Measurements from ENCODE around the gene INS. TPM values are rescaled to one million over a fixed set of nuclear protein-coding genes. Genes with fewer than 3 reads are reported as not detected.

INS gene
- total and polyA plus RNA-seq, 2 of the 13 experiments (the other 11 are each of a cell fraction or from before 2014, with no cell fraction given) = not detected

DNA sequence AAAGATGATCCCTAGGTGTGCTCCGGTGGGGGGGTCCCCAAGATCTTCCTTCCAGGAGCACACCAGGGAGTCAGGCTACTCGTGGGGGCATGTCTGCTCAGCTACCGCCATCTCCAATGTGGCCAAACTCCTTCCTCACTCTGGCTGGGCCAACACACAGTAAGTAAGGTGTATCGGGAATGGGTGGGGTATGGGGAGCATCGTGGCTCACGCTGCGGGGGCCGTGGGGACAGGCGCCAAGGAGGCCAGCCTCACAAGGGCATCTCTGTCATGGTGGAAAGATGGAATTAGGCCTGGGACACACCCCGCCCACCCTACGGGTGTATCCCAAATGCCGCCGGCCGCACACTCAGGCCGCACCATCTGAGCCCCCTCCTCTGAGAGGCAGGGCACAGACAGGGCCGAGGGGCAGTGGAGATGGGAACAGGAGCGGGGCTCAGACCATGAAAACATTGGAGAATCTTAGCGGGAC lies 30.1 kb downstream of the INS start (continued):
- TF ChIP-seq, protein P1, sequence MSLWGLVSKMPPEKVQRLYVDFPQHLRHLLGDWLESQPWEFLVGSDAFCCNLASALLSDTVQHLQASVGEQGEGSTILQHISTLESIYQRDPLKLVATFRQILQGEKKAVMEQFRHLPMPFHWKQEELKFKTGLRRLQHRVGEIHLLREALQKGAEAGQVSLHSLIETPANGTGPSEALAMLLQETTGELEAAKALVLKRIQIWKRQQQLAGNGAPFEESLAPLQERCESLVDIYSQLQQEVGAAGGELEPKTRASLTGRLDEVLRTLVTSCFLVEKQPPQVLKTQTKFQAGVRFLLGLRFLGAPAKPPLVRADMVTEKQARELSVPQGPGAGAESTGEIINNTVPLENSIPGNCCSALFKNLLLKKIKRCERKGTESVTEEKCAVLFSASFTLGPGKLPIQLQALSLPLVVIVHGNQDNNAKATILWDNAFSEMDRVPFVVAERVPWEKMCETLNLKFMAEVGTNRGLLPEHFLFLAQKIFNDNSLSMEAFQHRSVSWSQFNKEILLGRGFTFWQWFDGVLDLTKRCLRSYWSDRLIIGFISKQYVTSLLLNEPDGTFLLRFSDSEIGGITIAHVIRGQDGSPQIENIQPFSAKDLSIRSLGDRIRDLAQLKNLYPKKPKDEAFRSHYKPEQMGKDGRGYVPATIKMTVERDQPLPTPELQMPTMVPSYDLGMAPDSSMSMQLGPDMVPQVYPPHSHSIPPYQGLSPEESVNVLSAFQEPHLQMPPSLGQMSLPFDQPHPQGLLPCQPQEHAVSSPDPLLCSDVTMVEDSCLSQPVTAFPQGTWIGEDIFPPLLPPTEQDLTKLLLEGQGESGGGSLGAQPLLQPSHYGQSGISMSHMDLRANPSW (CRISPR knock-in tag; IDR thresholded peaks at IDR 0.05; ENCODE audit: borderline replicate concordance) = no peak
- TF ChIP-seq HOXA3 (CRISPR knock-in tag; IDR thresholded peaks at IDR 0.05) (peak; percentile 64; the same call in 1 of the 2 replicates), NAIF1 (CRISPR knock-in tag; IDR thresholded peaks at IDR 0.05; ENCODE audit: borderline replicate concordance) (no peak), TBP (CRISPR knock-in tag; IDR thresholded peaks at IDR 0.05) (peak; percentile 81; the same call in 1 of the 2 replicates), EED (CRISPR knock-in tag; IDR thresholded peaks at IDR 0.05) (0 out of 2 replicates have a peak, but pooled peaks have one; percentile 56), YEATS4 (CRISPR knock-in tag; IDR thresholded peaks at IDR 0.05; ENCODE audit: borderline replicate concordance) (no peak), SATB2 (CRISPR knock-in tag; IDR thresholded peaks at IDR 0.05) (no peak), ZNF329 (CRISPR knock-in tag; IDR thresholded peaks at IDR 0.05; ENCODE audit: low read depth) (peak; percentile 15; the same call in 1 of the 2 replicates), ZBTB26 (CRISPR knock-in tag; IDR thresholded peaks at IDR 0.05; ENCODE audit: borderline replicate concordance) (0 out of 2 replicates have a peak, but pooled peaks have one; percentile 38), JARID2 (CRISPR knock-in tag; IDR thresholded peaks at IDR 0.05; ENCODE audit: insufficient replicate concordance) (no peak), ZNF18 (CRISPR knock-in tag; IDR thresholded peaks at IDR 0.05; ENCODE audit: insufficient replicate concordance) (no peak), ZNF503 (CRISPR knock-in tag; IDR thresholded peaks at IDR 0.05) (no peak), ZNF792 (CRISPR knock-in tag; IDR thresholded peaks at IDR 0.05) (no peak; the same call in 1 of the 2 replicates), RAD21 (CRISPR knock-in tag; IDR thresholded peaks at IDR 0.05) (no peak), TARDBP (CRISPR knock-in tag; IDR thresholded peaks at IDR 0.05) (no peak; the same call in 1 of the 2 replicates)
- TF ChIP-seq, protein P2, sequence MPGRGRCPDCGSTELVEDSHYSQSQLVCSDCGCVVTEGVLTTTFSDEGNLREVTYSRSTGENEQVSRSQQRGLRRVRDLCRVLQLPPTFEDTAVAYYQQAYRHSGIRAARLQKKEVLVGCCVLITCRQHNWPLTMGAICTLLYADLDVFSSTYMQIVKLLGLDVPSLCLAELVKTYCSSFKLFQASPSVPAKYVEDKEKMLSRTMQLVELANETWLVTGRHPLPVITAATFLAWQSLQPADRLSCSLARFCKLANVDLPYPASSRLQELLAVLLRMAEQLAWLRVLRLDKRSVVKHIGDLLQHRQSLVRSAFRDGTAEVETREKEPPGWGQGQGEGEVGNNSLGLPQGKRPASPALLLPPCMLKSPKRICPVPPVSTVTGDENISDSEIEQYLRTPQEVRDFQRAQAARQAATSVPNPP (CRISPR knock-in tag; IDR thresholded peaks at IDR 0.05) = no peak
- TF ChIP-seq, protein P3, sequence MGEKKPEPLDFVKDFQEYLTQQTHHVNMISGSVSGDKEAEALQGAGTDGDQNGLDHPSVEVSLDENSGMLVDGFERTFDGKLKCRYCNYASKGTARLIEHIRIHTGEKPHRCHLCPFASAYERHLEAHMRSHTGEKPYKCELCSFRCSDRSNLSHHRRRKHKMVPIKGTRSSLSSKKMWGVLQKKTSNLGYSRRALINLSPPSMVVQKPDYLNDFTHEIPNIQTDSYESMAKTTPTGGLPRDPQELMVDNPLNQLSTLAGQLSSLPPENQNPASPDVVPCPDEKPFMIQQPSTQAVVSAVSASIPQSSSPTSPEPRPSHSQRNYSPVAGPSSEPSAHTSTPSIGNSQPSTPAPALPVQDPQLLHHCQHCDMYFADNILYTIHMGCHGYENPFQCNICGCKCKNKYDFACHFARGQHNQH (CRISPR knock-in tag; IDR thresholded peaks at IDR 0.05) = no peak
- TF ChIP-seq, protein P4, sequence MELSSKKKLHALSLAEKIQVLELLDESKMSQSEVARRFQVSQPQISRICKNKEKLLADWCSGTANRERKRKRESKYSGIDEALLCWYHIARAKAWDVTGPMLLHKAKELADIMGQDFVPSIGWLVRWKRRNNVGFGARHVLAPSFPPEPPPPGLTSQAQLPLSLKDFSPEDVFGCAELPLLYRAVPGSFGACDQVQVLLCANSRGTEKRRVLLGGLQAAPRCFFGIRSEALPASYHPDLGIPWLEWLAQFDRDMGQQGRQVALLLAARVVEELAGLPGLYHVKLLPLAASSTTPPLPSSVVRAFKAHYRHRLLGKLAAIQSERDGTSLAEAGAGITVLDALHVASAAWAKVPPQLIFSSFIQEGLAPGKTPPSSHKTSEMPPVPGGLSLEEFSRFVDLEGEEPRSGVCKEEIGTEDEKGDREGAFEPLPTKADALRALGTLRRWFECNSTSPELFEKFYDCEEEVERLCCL (CRISPR knock-in tag; IDR thresholded peaks at IDR 0.05; ENCODE audit: borderline replicate concordance) = no peak

Measured in HepG2 (cell line).